Activated T-cell treated with anti-CD3 and anti-CD28 coated beads, Interleukin-2, amount 50 U/mL, for 4 hours (primary cell): ENCODE data around the gene SLC46A2. TPM values are rescaled to one million over a fixed set of nuclear protein-coding genes. Genes with fewer than 3 reads are reported as not detected.

Source experiments
- ATAC-seq, 2 donors: fragments of 200-7000 bp; cut with Tn5 transposase; one replicate each; pipeline ENCODE4 v1.10.0; 2021
- DNase-seq: peaks from one replicate; pipeline ENCODE4 v3.0.0-alpha.2; 2020
- H3K27me3 Mint-ChIP-seq: one replicate; pipeline ENCODE4 v1.8.0; 2021; ENCODE audit warnings: low read depth, mixed read lengths
- H3K36me3 Mint-ChIP-seq: one replicate; pipeline ENCODE4 v1.8.0; 2022; ENCODE audit warnings: mixed read lengths; ENCODE audit not compliant: insufficient read depth
- H3K4me1 Mint-ChIP-seq: one replicate; pipeline ENCODE4 v1.8.0; 2021; ENCODE audit warnings: low read depth, mixed read lengths
- H3K4me3 Mint-ChIP-seq: one replicate; pipeline ENCODE4 v1.8.0; 2021; ENCODE audit warnings: mild to moderate bottlenecking, moderate library complexity, mixed read lengths
- H3K9me3 Mint-ChIP-seq: one replicate; pipeline ENCODE4 v1.8.0; 2021; ENCODE audit warnings: mixed read lengths
- total RNA-seq, 3 donors: library from RNA; stranded (reverse); gene quantifications; one replicate each; pipeline ENCODE4 v1.2.1, GENCODE V29; 2021

The SLC46A2 gene
- total RNA-seq, 3 donors from 2014 or later: not detected

DNA sequence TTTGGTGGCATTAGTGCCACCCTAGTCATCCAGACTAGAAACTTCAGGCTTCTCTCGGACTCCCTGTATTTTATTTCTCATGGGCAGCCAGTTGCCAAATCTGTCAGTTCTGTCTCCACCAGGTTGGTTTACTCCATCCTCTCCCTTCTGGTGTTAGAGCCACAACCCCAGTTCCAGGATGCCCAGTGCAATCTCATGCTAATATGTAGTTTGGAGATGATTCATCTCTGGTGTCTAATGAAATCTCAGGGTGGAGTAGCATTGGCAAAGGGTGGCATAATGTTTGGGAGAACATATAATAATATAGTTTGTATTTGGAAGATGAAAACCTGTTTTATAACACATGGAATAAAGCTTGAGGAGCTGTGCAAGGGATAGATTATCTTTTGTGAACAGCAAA lies 30.2 kb downstream of the SLC46A2 start:
- peaks cover 12% of the 10 kb centered on the region for H3K36me3 Mint-ChIP-seq
- no peaks in the 10 kb centered on the region for H3K27me3 Mint-ChIP-seq
- H3K4me1 Mint-ChIP-seq: peaks cover 15% of the 10 kb centered on the region
- no peaks in the 10 kb centered on the region for H3K9me3 Mint-ChIP-seq
- ATAC-seq (no peak), DNase-seq (no peak)
- no peak overlapping the region for H3K4me3 Mint-ChIP-seq

DNA sequence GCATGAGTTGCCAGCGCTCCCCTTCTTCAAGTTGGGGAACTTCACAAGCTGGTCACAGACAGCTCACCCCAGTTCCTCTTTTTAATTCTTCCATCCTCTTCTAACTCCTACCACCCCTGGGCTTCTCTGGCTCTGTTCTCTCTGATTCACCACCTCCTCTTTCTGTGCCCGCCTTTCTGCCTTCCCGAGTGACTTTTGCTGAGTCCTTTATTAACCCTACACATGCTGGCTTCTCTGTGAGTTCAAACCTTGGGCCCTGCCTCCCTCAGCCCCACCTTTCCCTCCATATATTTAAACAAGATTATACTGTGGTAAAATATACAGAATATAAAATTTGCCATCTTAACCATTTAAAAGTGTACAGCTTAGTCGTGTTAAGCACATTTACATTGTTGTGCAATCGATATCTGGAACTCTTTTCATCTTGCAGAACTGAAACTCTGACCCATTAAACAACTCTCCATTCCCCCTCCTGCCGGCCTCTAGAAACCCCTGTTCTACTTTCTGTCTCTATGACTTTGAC lies 32.0 kb downstream of the SLC46A2 start:
- Mint-ChIP-seq H3K4me1 (peaks cover 11% of the 10 kb centered on the region), H3K27me3 (no peaks in the 10 kb centered on the region), H3K9me3 (no peaks in the 10 kb centered on the region), H3K4me3 (no peak overlapping the region), H3K36me3 (peaks cover 12% of the 10 kb centered on the region)
- DNase-seq (no peak), ATAC-seq (no peak)

- H3K9me3 Mint-ChIP-seq: no peaks in the 10 kb centered on the region
- H3K27me3 Mint-ChIP-seq: no peaks in the 10 kb centered on the region
- peaks cover 6% of the 10 kb centered on the region for H3K4me1 Mint-ChIP-seq
- no peak overlapping the region for H3K4me3 Mint-ChIP-seq
- ATAC-seq: no peak
- no peak for DNase-seq
- peaks cover 12% of the 10 kb centered on the region for H3K36me3 Mint-ChIP-seq
Observed at GRCh38 chr9:112858005-112858404, 32.7 kb downstream of the SLC46A2 start.

- no peak overlapping the region for H3K4me3 Mint-ChIP-seq
- DNase-seq (no peak), ATAC-seq (no peak)
- no peaks in the 10 kb centered on the region for H3K9me3 Mint-ChIP-seq
- no peaks in the 10 kb centered on the region for H3K27me3 Mint-ChIP-seq
- H3K36me3 Mint-ChIP-seq: peaks cover 17% of the 10 kb centered on the region
- H3K4me1 Mint-ChIP-seq: peaks cover 3% of the 10 kb centered on the region
Observed at GRCh38 chr9:112856843-112857242, 33.8 kb downstream of the SLC46A2 start.

DNA sequence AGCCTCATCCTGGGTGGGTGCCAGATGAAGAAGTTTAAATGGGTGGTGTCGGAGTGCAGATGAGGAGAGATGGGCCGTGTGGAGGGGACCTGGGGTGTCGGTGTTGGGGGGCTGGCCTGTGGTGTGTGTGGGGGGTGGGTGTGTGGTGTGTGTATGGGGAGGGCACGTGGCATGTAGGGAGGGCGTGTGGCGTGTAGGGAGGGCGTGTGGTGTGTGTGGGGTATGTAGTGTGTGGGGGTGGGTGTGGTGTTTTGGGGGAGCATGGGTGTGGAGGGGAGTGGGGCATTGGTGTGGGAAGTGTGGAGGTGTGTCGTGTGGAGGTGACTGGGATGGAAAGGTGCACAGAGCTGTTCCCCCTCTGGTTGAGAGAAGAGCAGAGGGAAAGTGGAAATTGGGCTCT lies 34.5 kb downstream of the SLC46A2 start:
- H3K27me3 Mint-ChIP-seq: no peaks in the 10 kb centered on the region
- no peak for DNase-seq
- H3K9me3 Mint-ChIP-seq: no peaks in the 10 kb centered on the region
- ATAC-seq: no peak
- H3K36me3 Mint-ChIP-seq: peaks cover 19% of the 10 kb centered on the region
- no peak overlapping the region for H3K4me3 Mint-ChIP-seq
- no peaks in the 10 kb centered on the region for H3K4me1 Mint-ChIP-seq

GRCh38 chr9:112854657-112855056 lies 36.0 kb downstream of the SLC46A2 start:
- DNase-seq (no peak), ATAC-seq (no peak)
- Mint-ChIP-seq H3K4me1 (no peaks in the 10 kb centered on the region), H3K4me3 (no peak overlapping the region), H3K27me3 (no peaks in the 10 kb centered on the region), H3K36me3 (peaks cover 24% of the 10 kb centered on the region), H3K9me3 (no peaks in the 10 kb centered on the region)

GRCh38 chr9:112853882-112854585 lies 36.6 kb downstream of the SLC46A2 start:
- DNase-seq (no peak), ATAC-seq (no peak)
- Mint-ChIP-seq H3K27me3 (no peaks in the 10 kb centered on the region), H3K9me3 (no peaks in the 10 kb centered on the region), H3K36me3 (peaks cover 24% of the 10 kb centered on the region), H3K4me3 (no peak overlapping the region), H3K4me1 (no peaks in the 10 kb centered on the region)

- DNase-seq (no peak), ATAC-seq (no peak)
- Mint-ChIP-seq H3K9me3 (no peaks in the 10 kb centered on the region), H3K4me1 (no peaks in the 10 kb centered on the region), H3K27me3 (no peaks in the 10 kb centered on the region), H3K36me3 (peaks cover 20% of the 10 kb centered on the region), H3K4me3 (no peak overlapping the region)
Observed at GRCh38 chr9:112852741-112853504, 37.8 kb downstream of the SLC46A2 start.

DNA sequence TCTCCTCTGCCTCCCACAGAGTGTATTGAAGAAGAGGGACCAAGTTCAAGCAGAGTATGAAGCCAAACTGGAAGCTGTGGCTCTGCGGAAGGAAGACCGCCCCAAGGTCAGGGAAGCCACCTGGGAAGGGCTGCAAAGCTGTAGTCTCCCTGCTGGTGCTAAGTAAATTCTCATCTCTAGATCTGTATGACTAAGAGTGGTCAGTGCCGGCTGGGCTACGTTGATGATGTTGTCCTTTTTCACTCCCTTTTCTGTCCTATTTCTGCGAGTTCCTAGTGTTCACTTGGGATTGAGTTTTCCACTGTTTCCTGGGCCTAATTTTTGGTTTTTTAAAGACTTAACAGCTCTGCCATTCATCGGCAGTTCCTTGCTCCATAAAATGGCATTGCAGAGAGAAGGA lies 39.8 kb downstream of the SLC46A2 start:
- H3K4me3 Mint-ChIP-seq: no peak overlapping the region
- H3K4me1 Mint-ChIP-seq: no peaks in the 10 kb centered on the region
- no peaks in the 10 kb centered on the region for H3K27me3 Mint-ChIP-seq
- H3K9me3 Mint-ChIP-seq: no peaks in the 10 kb centered on the region
- DNase-seq (no peak), ATAC-seq (no peak)
- H3K36me3 Mint-ChIP-seq: peaks cover 25% of the 10 kb centered on the region

- ATAC-seq (peak in 1 of 2 donors; percentile 41), DNase-seq (no peak)
- Mint-ChIP-seq H3K36me3 (peaks cover 25% of the 10 kb centered on the region), H3K4me1 (peaks cover 2% of the 10 kb centered on the region), H3K9me3 (no peaks in the 10 kb centered on the region), H3K27me3 (no peaks in the 10 kb centered on the region), H3K4me3 (no peak overlapping the region)
Observed at GRCh38 chr9:112849363-112849922, 41.2 kb downstream of the SLC46A2 start.

GRCh38 chr9:112848316-112849151 lies 42.1 kb downstream of the SLC46A2 start:
- no peaks in the 10 kb centered on the region for H3K9me3 Mint-ChIP-seq
- ATAC-seq (no peak), DNase-seq (no peak)
- H3K4me3 Mint-ChIP-seq: no peak overlapping the region
- H3K27me3 Mint-ChIP-seq: no peaks in the 10 kb centered on the region
- H3K36me3 Mint-ChIP-seq: peaks cover 20% of the 10 kb centered on the region
- H3K4me1 Mint-ChIP-seq: peaks cover 2% of the 10 kb centered on the region

DNA sequence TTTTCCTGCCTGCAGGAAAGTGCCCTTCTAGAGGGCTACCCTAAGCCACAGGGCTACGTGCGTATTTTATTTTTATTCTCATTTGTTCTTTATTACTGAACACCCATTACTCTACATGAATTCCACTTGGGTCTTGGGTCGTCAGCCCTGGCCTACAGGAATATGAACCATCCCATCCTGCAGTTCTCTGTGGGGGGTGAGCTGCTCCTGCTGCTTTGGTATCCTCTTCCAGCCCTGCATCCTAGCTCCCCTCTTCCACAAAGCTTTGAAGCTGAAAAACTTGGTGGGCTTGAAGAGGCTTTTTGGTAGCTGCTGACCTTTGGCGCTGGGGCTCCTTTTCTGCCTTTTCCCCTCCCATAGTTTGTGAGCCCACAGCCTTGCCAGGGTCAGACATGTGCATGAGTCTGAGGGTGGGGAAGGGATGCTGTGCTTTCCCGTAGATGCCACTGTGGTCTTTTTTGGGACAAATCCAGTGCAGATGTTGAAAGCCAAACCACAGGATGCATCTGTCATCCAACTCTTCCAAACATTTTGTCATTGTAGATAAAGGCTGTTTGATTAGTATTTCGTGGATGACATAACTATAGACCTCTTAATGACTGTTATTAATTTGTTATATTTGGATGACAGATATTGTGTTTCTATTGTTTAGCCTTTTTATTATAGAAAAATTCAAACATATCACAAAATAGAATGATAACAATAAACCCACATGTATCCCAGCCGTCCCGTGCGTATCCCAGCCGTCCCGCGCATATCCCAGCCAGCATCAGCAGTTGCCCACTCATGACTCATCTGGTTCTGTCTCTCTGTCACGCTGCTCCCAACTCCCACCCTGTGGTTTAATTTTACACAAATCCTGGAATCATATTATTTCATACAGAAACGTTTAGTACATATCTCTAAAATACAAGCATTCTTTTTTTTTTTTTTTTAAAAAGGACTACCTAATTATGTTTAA lies 43.9 kb downstream of the SLC46A2 start:
- H3K27me3 Mint-ChIP-seq: no peaks in the 10 kb centered on the region
- no peak overlapping the region for H3K4me3 Mint-ChIP-seq
- ATAC-seq (no peak), DNase-seq (no peak)
- no peaks in the 10 kb centered on the region for H3K9me3 Mint-ChIP-seq
- H3K4me1 Mint-ChIP-seq: peaks cover 2% of the 10 kb centered on the region
- peaks cover 13% of the 10 kb centered on the region for H3K36me3 Mint-ChIP-seq

DNA sequence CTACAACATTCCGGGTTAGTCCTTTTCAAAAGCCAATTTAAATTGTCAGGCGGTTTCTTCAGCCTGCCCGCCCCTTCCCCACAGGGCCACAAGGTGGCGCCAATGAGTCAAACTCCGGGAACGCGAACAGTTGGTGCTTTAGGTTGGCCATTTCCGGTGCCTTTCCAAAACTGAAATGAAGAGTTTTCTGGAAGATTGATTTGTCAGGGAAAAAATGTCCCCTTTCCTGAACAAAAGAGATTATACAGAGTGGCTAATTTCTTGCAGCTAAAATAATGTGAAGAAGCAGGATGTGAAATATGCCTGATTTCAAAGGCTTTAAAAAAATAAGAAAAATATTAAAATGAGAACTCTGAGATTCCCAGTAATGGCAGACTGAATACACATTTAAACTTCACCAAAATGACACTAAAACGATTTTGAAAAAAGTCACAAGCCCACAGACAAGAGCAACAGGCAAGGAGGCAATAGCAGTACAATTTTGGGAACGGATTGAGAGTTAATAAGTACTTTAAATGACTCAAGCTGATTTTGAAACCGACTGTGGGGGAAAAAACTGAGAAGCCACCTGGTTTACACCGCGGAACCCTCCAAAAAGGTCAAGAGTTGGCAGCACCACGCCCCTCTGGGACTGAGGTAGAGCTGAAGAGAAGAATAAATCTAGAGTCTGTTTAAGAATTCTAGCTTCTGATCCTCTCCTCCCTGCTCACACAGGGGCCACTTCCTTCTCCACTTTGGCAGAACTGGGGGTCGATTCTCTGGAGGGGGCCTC lies 45.7 kb downstream of the SLC46A2 start:
- Mint-ChIP-seq H3K36me3 (peaks cover 8% of the 10 kb centered on the region), H3K27me3 (no peaks in the 10 kb centered on the region), H3K4me1 (peaks cover 2% of the 10 kb centered on the region), H3K4me3 (no peak overlapping the region), H3K9me3 (no peaks in the 10 kb centered on the region)
- peak; percentile 82 to 85 for ATAC-seq
- peak; percentile 65 for DNase-seq
